GM23338 (cell line): ENCODE measurements around the gene LAPTM5. TPM values are rescaled to one million over a fixed set of nuclear protein-coding genes. Genes with fewer than 3 reads are reported as not detected.

Experiments
- CREB1 ChIP-seq: fragments of 250-450 bp; sonication (Bioruptor Pico); IDR thresholded peaks from 2 replicates; pipeline ENCODE4 v1.5.0; 2020; ENCODE audit warnings: low read depth, mild to moderate bottlenecking, moderate library complexity
- EZH2 ChIP-seq: fragments of 200-600 bp; sonication (generic); IDR thresholded peaks from one replicate; pipeline ENCODE4 v1.8.0; 2017; ENCODE audit warnings: antibody characterized with exemption, mild to moderate bottlenecking, low read depth; ENCODE audit not compliant: unreplicated experiment
- EZH2phosphoT487 ChIP-seq: fragments of 200-600 bp; sonication (generic); IDR thresholded peaks from one replicate; pipeline ENCODE4 v1.8.1; 2018; ENCODE audit warnings: antibody characterized with exemption; ENCODE audit not compliant: unreplicated experiment
- JUNB ChIP-seq: IDR thresholded peaks from one replicate; pipeline ENCODE4 v1.6.1; 2016; ENCODE audit warnings: antibody characterized with exemption; ENCODE audit not compliant: unreplicated experiment
- ZNF331 ChIP-seq: fragments of 250-450 bp; sonication (Bioruptor Pico); IDR thresholded peaks from 2 replicates; pipeline ENCODE4 v1.5.0; 2020; ENCODE audit warnings: low read depth, mild to moderate bottlenecking, moderate library complexity
- polyA plus RNA-seq: library from polyadenylated mRNA; unstranded; fragments of >200 nt; fragmentation: Nextera tagmentation; extraction: Ambion mirVana; gene quantifications from 2 replicates; pipeline ENCODE4 v1.2.1, GENCODE V29; 2016
- total RNA-seq: library from RNA; depleted of rRNA; stranded (reverse); fragments of >200 nt; shearing (Covaris generic); gene quantifications from 2 replicates; pipeline ENCODE4 v1.2.3, GENCODE V29; 2014
- TF ChIP-seq, protein P1 (sequence below): fragments of 250-450 bp; sonication (Bioruptor Pico); IDR thresholded peaks from 2 replicates; pipeline ENCODE4 v1.5.0; 2020; ENCODE audit warnings: mild to moderate bottlenecking, moderate library complexity
- TF ChIP-seq, protein P2 (sequence below): IDR thresholded peaks from one replicate; pipeline ENCODE4 v1.6.1; 2018; ENCODE audit warnings: antibody characterized with exemption; ENCODE audit not compliant: unreplicated experiment

The LAPTM5 gene
- total and polyA plus RNA-seq, 2 experiments from 2014 or later = 0.21 TPM; not detected in 1

DNA sequence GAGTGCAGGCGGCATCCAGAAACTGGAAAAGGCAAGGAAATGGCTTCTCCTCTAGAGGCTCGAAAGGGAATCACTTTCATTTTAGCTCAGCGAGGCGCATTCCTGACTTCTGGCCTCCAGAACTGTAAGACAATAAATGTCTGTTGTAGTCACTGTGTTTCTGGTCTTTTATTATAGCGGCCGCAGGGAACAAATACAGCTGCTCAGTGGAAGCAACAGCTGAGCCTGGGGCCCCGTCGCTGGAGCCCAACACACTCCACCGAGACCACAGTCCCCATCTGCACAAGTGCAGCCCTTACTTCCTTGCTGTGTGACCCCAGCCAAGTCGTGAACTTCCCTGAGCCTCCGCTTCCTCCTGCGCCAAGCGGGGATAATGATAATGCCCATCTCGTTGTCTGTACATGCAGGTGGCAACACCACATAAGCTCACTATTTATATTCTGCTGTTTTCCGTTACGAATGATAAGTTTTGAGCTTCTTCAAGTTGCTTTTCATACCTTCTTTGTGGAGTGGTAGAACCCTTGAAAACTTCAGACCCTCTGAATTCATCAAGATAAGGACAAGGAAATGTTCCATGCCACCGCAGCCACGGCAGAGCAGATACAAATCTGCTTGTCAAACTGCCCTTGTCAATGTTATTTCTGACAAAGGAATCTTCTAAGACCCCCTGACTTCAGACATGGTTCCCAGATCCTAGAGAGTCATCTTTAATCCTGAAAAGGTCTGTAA is 3.2 kb upstream of the LAPTM5 start (continued):
- TF ChIP-seq, protein P1, sequence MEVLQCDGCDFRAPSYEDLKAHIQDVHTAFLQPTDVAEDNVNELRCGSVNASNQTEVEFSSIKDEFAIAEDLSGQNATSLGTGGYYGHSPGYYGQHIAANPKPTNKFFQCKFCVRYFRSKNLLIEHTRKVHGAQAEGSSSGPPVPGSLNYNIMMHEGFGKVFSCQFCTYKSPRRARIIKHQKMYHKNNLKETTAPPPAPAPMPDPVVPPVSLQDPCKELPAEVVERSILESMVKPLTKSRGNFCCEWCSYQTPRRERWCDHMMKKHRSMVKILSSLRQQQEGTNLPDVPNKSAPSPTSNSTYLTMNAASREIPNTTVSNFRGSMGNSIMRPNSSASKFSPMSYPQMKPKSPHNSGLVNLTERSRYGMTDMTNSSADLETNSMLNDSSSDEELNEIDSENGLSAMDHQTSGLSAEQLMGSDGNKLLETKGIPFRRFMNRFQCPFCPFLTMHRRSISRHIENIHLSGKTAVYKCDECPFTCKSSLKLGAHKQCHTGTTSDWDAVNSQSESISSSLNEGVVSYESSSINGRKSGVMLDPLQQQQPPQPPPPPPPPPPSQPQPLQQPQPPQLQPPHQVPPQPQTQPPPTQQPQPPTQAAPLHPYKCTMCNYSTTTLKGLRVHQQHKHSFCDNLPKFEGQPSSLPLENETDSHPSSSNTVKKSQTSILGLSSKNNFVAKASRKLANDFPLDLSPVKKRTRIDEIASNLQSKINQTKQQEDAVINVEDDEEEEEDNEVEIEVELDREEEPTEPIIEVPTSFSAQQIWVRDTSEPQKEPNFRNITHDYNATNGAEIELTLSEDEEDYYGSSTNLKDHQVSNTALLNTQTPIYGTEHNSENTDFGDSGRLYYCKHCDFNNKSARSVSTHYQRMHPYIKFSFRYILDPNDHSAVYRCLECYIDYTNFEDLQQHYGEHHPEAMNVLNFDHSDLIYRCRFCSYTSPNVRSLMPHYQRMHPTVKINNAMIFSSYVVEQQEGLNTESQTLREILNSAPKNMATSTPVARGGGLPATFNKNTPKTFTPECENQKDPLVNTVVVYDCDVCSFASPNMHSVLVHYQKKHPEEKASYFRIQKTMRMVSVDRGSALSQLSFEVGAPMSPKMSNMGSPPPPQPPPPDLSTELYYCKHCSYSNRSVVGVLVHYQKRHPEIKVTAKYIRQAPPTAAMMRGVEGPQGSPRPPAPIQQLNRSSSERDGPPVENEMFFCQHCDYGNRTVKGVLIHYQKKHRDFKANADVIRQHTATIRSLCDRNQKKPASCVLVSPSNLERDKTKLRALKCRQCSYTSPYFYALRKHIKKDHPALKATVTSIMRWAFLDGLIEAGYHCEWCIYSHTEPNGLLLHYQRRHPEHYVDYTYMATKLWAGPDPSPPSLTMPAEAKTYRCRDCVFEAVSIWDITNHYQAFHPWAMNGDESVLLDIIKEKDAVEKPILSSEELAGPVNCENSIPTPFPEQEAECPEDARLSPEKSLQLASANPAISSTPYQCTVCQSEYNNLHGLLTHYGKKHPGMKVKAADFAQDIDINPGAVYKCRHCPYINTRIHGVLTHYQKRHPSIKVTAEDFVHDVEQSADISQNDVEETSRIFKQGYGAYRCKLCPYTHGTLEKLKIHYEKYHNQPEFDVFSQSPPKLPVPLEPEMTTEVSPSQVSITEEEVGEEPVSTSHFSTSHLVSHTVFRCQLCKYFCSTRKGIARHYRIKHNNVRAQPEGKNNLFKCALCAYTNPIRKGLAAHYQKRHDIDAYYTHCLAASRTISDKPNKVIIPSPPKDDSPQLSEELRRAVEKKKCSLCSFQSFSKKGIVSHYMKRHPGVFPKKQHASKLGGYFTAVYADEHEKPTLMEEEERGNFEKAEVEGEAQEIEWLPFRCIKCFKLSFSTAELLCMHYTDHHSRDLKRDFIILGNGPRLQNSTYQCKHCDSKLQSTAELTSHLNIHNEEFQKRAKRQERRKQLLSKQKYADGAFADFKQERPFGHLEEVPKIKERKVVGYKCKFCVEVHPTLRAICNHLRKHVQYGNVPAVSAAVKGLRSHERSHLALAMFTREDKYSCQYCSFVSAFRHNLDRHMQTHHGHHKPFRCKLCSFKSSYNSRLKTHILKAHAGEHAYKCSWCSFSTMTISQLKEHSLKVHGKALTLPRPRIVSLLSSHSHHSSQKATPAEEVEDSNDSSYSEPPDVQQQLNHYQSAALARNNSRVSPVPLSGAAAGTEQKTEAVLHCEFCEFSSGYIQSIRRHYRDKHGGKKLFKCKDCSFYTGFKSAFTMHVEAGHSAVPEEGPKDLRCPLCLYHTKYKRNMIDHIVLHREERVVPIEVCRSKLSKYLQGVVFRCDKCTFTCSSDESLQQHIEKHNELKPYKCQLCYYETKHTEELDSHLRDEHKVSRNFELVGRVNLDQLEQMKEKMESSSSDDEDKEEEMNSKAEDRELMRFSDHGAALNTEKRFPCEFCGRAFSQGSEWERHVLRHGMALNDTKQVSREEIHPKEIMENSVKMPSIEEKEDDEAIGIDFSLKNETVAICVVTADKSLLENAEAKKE = no peak
- TF ChIP-seq CREB1 (CRISPR knock-in tag) (no peak), JUNB (no peak), EZH2phosphoT487 (no peak), ZNF331 (CRISPR knock-in tag) (no peak), EZH2 (no peak)
- TF ChIP-seq, protein P2, sequence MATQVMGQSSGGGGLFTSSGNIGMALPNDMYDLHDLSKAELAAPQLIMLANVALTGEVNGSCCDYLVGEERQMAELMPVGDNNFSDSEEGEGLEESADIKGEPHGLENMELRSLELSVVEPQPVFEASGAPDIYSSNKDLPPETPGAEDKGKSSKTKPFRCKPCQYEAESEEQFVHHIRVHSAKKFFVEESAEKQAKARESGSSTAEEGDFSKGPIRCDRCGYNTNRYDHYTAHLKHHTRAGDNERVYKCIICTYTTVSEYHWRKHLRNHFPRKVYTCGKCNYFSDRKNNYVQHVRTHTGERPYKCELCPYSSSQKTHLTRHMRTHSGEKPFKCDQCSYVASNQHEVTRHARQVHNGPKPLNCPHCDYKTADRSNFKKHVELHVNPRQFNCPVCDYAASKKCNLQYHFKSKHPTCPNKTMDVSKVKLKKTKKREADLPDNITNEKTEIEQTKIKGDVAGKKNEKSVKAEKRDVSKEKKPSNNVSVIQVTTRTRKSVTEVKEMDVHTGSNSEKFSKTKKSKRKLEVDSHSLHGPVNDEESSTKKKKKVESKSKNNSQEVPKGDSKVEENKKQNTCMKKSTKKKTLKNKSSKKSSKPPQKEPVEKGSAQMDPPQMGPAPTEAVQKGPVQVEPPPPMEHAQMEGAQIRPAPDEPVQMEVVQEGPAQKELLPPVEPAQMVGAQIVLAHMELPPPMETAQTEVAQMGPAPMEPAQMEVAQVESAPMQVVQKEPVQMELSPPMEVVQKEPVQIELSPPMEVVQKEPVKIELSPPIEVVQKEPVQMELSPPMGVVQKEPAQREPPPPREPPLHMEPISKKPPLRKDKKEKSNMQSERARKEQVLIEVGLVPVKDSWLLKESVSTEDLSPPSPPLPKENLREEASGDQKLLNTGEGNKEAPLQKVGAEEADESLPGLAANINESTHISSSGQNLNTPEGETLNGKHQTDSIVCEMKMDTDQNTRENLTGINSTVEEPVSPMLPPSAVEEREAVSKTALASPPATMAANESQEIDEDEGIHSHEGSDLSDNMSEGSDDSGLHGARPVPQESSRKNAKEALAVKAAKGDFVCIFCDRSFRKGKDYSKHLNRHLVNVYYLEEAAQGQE = no peak
